ENCODE results near the gene TBC1D10A.

TBC1D10A gene

GRCh38 chr22:30285846-30286200, 40.9 kb downstream of the TBC1D10A start:
- H3K27me3 ChIP-seq (ENCODE audit: insufficient read depth, poor library complexity, severe bottlenecking), result no peaks in the 10 kb centered on the region
- no peak for ATAC-seq (ENCODE audit: low read depth)
- TF ChIP-seq, protein P1, sequence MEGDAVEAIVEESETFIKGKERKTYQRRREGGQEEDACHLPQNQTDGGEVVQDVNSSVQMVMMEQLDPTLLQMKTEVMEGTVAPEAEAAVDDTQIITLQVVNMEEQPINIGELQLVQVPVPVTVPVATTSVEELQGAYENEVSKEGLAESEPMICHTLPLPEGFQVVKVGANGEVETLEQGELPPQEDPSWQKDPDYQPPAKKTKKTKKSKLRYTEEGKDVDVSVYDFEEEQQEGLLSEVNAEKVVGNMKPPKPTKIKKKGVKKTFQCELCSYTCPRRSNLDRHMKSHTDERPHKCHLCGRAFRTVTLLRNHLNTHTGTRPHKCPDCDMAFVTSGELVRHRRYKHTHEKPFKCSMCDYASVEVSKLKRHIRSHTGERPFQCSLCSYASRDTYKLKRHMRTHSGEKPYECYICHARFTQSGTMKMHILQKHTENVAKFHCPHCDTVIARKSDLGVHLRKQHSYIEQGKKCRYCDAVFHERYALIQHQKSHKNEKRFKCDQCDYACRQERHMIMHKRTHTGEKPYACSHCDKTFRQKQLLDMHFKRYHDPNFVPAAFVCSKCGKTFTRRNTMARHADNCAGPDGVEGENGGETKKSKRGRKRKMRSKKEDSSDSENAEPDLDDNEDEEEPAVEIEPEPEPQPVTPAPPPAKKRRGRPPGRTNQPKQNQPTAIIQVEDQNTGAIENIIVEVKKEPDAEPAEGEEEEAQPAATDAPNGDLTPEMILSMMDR (IDR thresholded peaks at IDR 0.05; ENCODE audit: poor library complexity, severe bottlenecking), result no peak

DNA sequence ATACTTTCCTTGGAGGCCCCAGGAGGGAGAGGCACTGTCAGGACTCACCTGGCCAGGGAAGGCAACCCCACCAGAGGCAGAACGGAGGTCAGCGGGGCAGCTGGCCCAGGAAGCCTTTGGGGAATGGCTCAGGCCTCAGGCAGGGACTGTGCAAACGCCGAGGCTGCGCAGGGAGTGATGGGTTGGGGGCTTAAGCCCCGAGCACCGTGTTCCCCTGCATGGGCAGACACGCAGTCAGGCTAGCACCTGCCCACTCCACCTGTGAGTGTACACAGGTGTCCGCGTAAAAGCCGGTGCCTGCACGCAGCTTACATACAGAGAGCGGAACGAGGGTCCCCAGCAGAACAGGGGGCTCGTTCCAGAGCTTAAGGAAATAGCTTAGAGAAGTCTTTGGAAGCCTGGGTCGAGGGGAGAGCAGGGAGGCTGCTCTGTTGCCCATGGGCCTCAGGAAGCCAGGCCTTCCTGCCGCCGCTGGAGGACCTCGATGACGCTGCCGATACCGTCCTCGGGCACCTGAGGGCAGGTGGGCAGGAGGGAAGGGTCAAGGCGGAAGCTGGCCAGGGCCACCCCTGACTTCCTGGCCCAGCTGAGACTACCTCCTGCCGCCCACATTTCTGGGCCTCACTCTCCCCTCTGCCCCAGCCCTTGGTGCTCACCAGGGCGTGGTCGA, 41.4 kb downstream of the TBC1D10A start:
- Histone ChIP-seq H3K36me3 (ENCODE audit: low read depth) (no peaks in the 10 kb centered on the region), H3K27me3 (ENCODE audit: insufficient read depth, poor library complexity, severe bottlenecking) (no peaks in the 10 kb centered on the region), H3K4me3 (ENCODE audit: severe bottlenecking) (no peak overlapping the region), H3K9me3 (ENCODE audit: severe bottlenecking) (no peaks in the 10 kb centered on the region), H3K27ac (ENCODE audit: poor library complexity, severe bottlenecking) (no peak overlapping the region), H3K4me1 (ENCODE audit: insufficient read depth, poor library complexity, severe bottlenecking) (peaks cover 8% of the 10 kb centered on the region)
- DNase-seq (ENCODE audit: low spot score) (peak; percentile 45), ATAC-seq (ENCODE audit: low read depth) (no peak)
- TF ChIP-seq, protein P1 (IDR thresholded peaks at IDR 0.05; ENCODE audit: poor library complexity, severe bottlenecking), result no peak

More at GRCh38 chr22:30285846-30286200, 40.9 kb downstream of the TBC1D10A start:
- no peaks in the 10 kb centered on the region for H3K36me3 ChIP-seq (ENCODE audit: low read depth)
- peaks cover 13% of the 10 kb centered on the region for H3K4me1 ChIP-seq (ENCODE audit: insufficient read depth, poor library complexity, severe bottlenecking)
- no peak overlapping the region for H3K27ac ChIP-seq (ENCODE audit: poor library complexity, severe bottlenecking)
- H3K4me3 ChIP-seq (ENCODE audit: severe bottlenecking), result no peak overlapping the region
- no peaks in the 10 kb centered on the region for H3K9me3 ChIP-seq (ENCODE audit: severe bottlenecking)
- DNase-seq (ENCODE audit: low spot score), result peak; percentile 41

DNA sequence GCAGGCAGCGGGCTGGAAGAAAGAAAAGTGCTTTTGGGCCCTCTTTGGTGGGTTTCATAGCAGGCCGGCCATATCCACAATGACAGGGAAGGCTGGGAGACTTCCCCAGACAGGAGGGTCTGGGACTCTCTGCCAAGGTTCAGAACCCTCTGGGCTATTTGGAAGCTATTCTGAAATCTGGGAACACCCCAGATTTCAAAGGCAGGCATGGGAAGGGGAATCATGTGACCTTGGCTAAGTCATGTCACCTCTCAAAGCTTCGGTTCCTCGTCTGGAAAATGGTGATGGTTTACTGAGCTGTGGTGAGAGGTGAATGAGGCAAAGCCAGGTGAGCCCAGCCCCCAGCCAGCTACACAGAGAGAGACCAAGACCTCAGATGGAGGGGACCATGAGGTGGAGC, 42.1 kb downstream of the TBC1D10A start:
- no peak overlapping the region for H3K27ac ChIP-seq (ENCODE audit: poor library complexity, severe bottlenecking)
- no peak overlapping the region for H3K4me3 ChIP-seq (ENCODE audit: severe bottlenecking)
- no peaks in the 10 kb centered on the region for H3K27me3 ChIP-seq (ENCODE audit: insufficient read depth, poor library complexity, severe bottlenecking)
- no peaks in the 10 kb centered on the region for H3K9me3 ChIP-seq (ENCODE audit: severe bottlenecking)
- peak; percentile 28 for DNase-seq (ENCODE audit: low spot score)
- no peak for ATAC-seq (ENCODE audit: low read depth)
- no peaks in the 10 kb centered on the region for H3K36me3 ChIP-seq (ENCODE audit: low read depth)
- H3K4me1 ChIP-seq (ENCODE audit: insufficient read depth, poor library complexity, severe bottlenecking), result peaks cover 4% of the 10 kb centered on the region
- TF ChIP-seq, protein P1 (IDR thresholded peaks at IDR 0.05; ENCODE audit: poor library complexity, severe bottlenecking), result no peak

- no peak for ATAC-seq (ENCODE audit: low read depth)
- Histone ChIP-seq H3K4me1 (ENCODE audit: insufficient read depth, poor library complexity, severe bottlenecking) (peaks cover 4% of the 10 kb centered on the region), H3K4me3 (ENCODE audit: severe bottlenecking) (no peak overlapping the region), H3K9me3 (ENCODE audit: severe bottlenecking) (no peaks in the 10 kb centered on the region), H3K36me3 (ENCODE audit: low read depth) (no peaks in the 10 kb centered on the region), H3K27me3 (ENCODE audit: insufficient read depth, poor library complexity, severe bottlenecking) (no peaks in the 10 kb centered on the region), H3K27ac (ENCODE audit: poor library complexity, severe bottlenecking) (no peak overlapping the region)
- DNase-seq (ENCODE audit: low spot score), result no peak
- TF ChIP-seq, protein P1 (IDR thresholded peaks at IDR 0.05; ENCODE audit: poor library complexity, severe bottlenecking), result no peak
These were observed 42.6 kb downstream of the TBC1D10A start for GRCh38 chr22:30284172-30284571.

GRCh38 chr22:30283342-30283741, 43.4 kb downstream of the TBC1D10A start:
- DNase-seq (ENCODE audit: low spot score) (no peak), ATAC-seq (ENCODE audit: low read depth) (no peak)
- no peak overlapping the region for H3K4me3 ChIP-seq (ENCODE audit: severe bottlenecking)
- no peak overlapping the region for H3K27ac ChIP-seq (ENCODE audit: poor library complexity, severe bottlenecking)
- TF ChIP-seq, protein P1 (IDR thresholded peaks at IDR 0.05; ENCODE audit: poor library complexity, severe bottlenecking), result no peak
- no peaks in the 10 kb centered on the region for H3K27me3 ChIP-seq (ENCODE audit: insufficient read depth, poor library complexity, severe bottlenecking)
- H3K9me3 ChIP-seq (ENCODE audit: severe bottlenecking), result no peaks in the 10 kb centered on the region
- peaks cover 3% of the 10 kb centered on the region for H3K4me1 ChIP-seq (ENCODE audit: insufficient read depth, poor library complexity, severe bottlenecking)
- H3K36me3 ChIP-seq (ENCODE audit: low read depth), result no peaks in the 10 kb centered on the region

All from RWPE2 (cell line).